Tibial nerve (tissue), 4 donors: ENCODE data around the gene ANGPTL4. TPM values are rescaled to one million over a fixed set of nuclear protein-coding genes. Genes with fewer than 3 reads are reported as not detected.

Experiments used
- DNase-seq, 2 donors: peaks; one replicate each; pipeline ENCODE4 v3.0.0-alpha.2; 2019; ENCODE audit warnings: low spot score in 2 of 2
- H3K27ac ChIP-seq, 4 donors: fragments of 200-600 bp; sonication (generic) in 3 of 4; one replicate each; pipeline ENCODE4 v1.5.1; 2017 to 2019; ENCODE audit warnings: mild to moderate bottlenecking in 1 of 4
- H3K27me3 ChIP-seq, 2 donors: fragments of 200-600 bp; sonication (generic) in 1 of 2; one replicate each; pipeline versions ENCODE4 v1.5.1 to v1.6.0; 2017 to 2019
- H3K36me3 ChIP-seq, 3 donors: fragments of 200-600 bp; sonication (generic); one replicate each; pipeline ENCODE4 v1.5.1; 2018 to 2019
- H3K4me1 ChIP-seq, 4 donors: fragments of 200-600 bp; sonication (generic) in 3 of 4; one replicate each; pipeline ENCODE4 v1.5.1; 2017 to 2019
- H3K4me3 ChIP-seq, 4 donors: fragments of 200-600 bp; sonication (generic) in 3 of 4; one replicate each; pipeline ENCODE4 v1.5.1; 2017 to 2019; ENCODE audit warnings: mild to moderate bottlenecking in 1 of 4, moderate library complexity in 1 of 4
- H3K9me3 ChIP-seq, 4 donors: fragments of 200-600 bp; sonication (generic) in 3 of 4; one replicate each; pipeline ENCODE4 v1.5.1; 2017 to 2019
- CTCF ChIP-seq, 5 experiments: fragments of 200-600 bp in 3 of 5; fragments of 450-650 bp in 2 of 5; sonication (generic) in 3 of 5; IDR thresholded peaks; one replicate each; pipeline ENCODE4 v1.5.1; 2016 to 2019; ENCODE audit warnings: antibody characterized with exemption in 5 of 5, mild to moderate bottlenecking in 3 of 5, moderate library complexity in 2 of 5
- EP300 ChIP-seq, 2 donors: sonication (generic); formaldehyde crosslinking; IDR thresholded peaks; one replicate each; pipeline ENCODE4 v1.6.1; 2017; ENCODE audit warnings: antibody characterized with exemption in 2 of 2, mild to moderate bottlenecking in 1 of 2
- POLR2A ChIP-seq, 2 donors: fragments of 450-650 bp; IDR thresholded peaks; one replicate each; pipeline ENCODE4 v1.6.1; 2017; ENCODE audit warnings: antibody characterized with exemption in 2 of 2, mild to moderate bottlenecking in 2 of 2, moderate library complexity in 2 of 2
- WGBS, 2 donors: methylation state at CpG; one replicate each; pipeline ENCODE4 v1.1.5; 2018; 5-methylcytosine and 5-hydroxymethylcytosine counted together
- total RNA-seq, 4 donors: library from RNA; depleted of rRNA; stranded (reverse); fragments of >200 nt; gene quantifications; one replicate each; pipeline ENCODE4 v1.1.0, GENCODE V29; 2016

The ANGPTL4 gene
- total RNA-seq, 4 donors from 2014 or later: 52.2 to 256 (median 75.6) TPM

DNA sequence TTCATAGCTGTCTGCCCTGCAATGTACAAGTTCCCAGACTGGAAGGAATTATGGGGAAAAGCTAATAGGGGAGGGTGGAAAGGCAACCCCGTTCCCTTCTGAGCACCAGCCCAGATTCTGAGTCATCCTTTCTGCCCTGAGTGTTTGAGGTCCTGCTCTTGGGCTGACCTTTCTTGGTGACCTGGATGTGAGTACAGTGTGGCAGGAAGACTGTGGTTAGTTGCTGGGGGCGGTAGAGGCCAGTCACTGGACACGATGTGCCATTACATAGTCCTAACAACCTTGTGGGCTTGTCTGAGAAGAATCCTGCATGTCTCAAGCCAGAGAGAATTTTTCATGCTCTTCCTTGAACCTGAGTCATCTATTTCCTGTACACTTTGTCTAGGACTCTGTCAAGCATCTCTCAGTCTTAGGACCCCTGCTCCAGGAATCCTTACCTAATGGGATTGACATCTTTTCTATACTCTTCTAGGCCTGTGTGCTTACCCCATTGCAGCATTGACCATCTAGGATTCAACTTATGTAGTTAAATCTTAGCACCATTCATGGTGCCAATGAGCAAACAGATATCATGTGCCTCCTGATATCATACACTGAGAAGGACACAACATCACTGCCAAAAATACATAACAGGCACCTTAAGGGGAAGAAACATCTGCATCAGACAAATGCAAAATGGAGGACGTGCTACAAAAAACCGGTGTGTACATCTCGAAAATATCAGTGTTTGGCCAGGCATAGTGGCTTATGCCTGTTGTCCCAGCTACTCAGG is 8.1 kb upstream of the ANGPTL4 start:
- H3K4me3 ChIP-seq: no peak overlapping the region
- H3K9me3 ChIP-seq: no peaks in the 10 kb centered on the region
- peak in 1 of 2 donors; percentile 64 for DNase-seq
- H3K27ac ChIP-seq: peak overlapping the region in 2 of 4 donors; percentile 50 to 56
- no peak for TF ChIP-seq POLR2A (IDR thresholded peaks at IDR 0.05)
- TF ChIP-seq EP300 (IDR thresholded peaks at IDR 0.05): peak in 1 of 2 donors; percentile 79
- no peak for TF ChIP-seq CTCF (IDR thresholded peaks at IDR 0.05)
- WGBS, 2 donors: 41 to 58% methylated on average over 6 of the region's 6 CpGs
- no peaks in the 10 kb centered on the region for H3K36me3 ChIP-seq
- H3K4me1 ChIP-seq: peaks cover 3 to 37% (median 14%) of the 10 kb centered on the region in 4 donors
- no peaks in the 10 kb centered on the region for H3K27me3 ChIP-seq

- H3K9me3 ChIP-seq: no peaks in the 10 kb centered on the region
- TF ChIP-seq POLR2A (IDR thresholded peaks at IDR 0.05) (no peak), EP300 (IDR thresholded peaks at IDR 0.05) (no peak), CTCF (IDR thresholded peaks at IDR 0.05) (no peak)
- no peak overlapping the region for H3K4me3 ChIP-seq
- no peak overlapping the region for H3K27ac ChIP-seq
- 67 to 73% methylated on average over 4 of the region's 4 CpGs for WGBS, 2 donors
- H3K27me3 ChIP-seq: no peaks in the 10 kb centered on the region
- no peaks in the 10 kb centered on the region for H3K36me3 ChIP-seq
- peaks cover 3 to 43% (median 22%) of the 10 kb centered on the region in 4 donors for H3K4me1 ChIP-seq
- no peak for DNase-seq
These were observed 6.9 kb upstream of the ANGPTL4 start for GRCh38 chr19:8357007-8357521.

GRCh38 chr19:8358948-8359347 is 5.0 kb upstream of the ANGPTL4 start:
- WGBS, 2 donors: 83 to 86% methylated on average over 6 of the region's 6 CpGs
- H3K4me1 ChIP-seq: peaks cover 3 to 43% (median 34%) of the 10 kb centered on the region in 4 donors
- H3K27me3 ChIP-seq: no peaks in the 10 kb centered on the region
- no peak overlapping the region for H3K27ac ChIP-seq
- no peaks in the 10 kb centered on the region for H3K9me3 ChIP-seq
- DNase-seq: no peak
- no peaks in the 10 kb centered on the region for H3K36me3 ChIP-seq
- TF ChIP-seq EP300 (IDR thresholded peaks at IDR 0.05): no peak
- no peak for TF ChIP-seq POLR2A (IDR thresholded peaks at IDR 0.05)
- H3K4me3 ChIP-seq: no peak overlapping the region

- TF ChIP-seq POLR2A (IDR thresholded peaks at IDR 0.05) (no peak), CTCF (IDR thresholded peaks at IDR 0.05) (no peak), EP300 (IDR thresholded peaks at IDR 0.05) (no peak)
- Histone ChIP-seq H3K9me3 (no peaks in the 10 kb centered on the region), H3K36me3 (no peaks in the 10 kb centered on the region), H3K4me1 (peaks cover 0 to 43% (median 33%) of the 10 kb centered on the region in 4 donors), H3K4me3 (no peak overlapping the region), H3K27me3 (no peaks in the 10 kb centered on the region), H3K27ac (no peak overlapping the region)
- no peak for DNase-seq
- WGBS, 2 donors: 83 to 93% methylated on average over 8 of the region's 8 CpGs
These were observed 3.8 kb upstream of the ANGPTL4 start for GRCh38 chr19:8360196-8360595.

DNA sequence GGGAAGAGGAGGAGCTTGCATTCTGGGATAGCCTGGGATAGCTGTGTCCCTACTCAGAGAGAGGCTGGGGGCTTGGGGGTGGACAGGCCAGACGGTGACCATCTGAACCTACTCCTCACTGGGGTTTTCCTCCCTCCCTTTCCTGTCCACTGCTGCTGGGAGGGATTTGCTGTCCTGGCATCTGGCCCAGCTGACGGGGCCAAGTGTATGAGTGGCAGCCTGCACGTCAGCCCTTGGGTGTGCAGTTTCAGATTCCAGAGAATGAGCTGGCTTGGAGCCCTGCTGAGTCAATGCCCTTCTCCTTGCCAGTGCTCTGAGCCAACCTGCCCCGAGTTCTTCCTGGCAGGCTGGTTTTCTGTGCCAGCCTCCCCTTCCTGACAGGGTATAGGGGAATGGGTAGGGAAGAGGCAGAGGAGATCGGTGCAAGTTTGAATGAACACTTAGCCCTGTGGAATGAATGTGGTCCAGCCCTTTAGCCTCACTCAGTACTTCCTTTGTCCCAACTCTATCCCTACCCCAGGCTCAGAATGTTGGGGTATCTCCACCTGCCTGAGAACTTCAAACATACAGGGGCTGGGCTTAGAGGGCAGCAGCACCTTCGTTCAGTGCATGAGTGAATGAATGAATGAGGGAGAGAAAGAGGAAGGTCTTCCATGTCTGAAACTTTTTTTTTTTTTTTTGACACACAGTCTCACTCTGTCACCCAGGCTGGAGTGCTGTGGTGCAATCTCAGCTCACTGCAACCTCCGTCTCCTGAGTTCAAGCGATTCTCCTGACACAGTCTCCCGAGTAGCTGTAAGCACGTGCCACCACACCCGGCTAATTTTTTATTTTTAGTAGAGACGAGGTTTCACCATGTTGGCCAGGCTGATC is 1.8 kb upstream of the ANGPTL4 start:
- peak overlapping the region in 3 of 4 donors; percentile 73 to 93 (median 82) for H3K27ac ChIP-seq

More for the DNA sequence above, 1.8 kb upstream of the ANGPTL4 start:
- no peaks in the 10 kb centered on the region for H3K36me3 ChIP-seq
- DNase-seq: peak; percentile 86 to 92
- TF ChIP-seq CTCF (IDR thresholded peaks at IDR 0.05): no peak
- TF ChIP-seq EP300 (IDR thresholded peaks at IDR 0.05): peak; percentile 81 to 94
- TF ChIP-seq POLR2A (IDR thresholded peaks at IDR 0.05): peak in 1 of 2 donors; percentile 24
- WGBS, 2 donors: 36% methylated on average over 12 of the region's 12 CpGs
- no peaks in the 10 kb centered on the region for H3K27me3 ChIP-seq
- no peaks in the 10 kb centered on the region for H3K9me3 ChIP-seq
- H3K4me3 ChIP-seq: no peak overlapping the region
- peaks cover 0 to 60% (median 44%) of the 10 kb centered on the region in 4 donors for H3K4me1 ChIP-seq
